Colonic mucosa (tissue), 4 donors: ENCODE data around the gene GARIN5A. TPM values are rescaled to one million over a fixed set of nuclear protein-coding genes. Genes with fewer than 3 reads are reported as not detected.

Source experiments
- DNase-seq: peaks from one replicate; pipeline ENCODE4 v3.0.0-alpha.2; 2020
- H3K27ac ChIP-seq: fragments of 200-600 bp; one replicate; pipeline ENCODE4 v1.8.0; 2021
- H3K27me3 ChIP-seq: fragments of 200-600 bp; one replicate; pipeline ENCODE4 v1.8.0; 2021
- H3K36me3 ChIP-seq: fragments of 200-600 bp; one replicate; pipeline ENCODE4 v1.8.0; 2021
- H3K4me1 ChIP-seq: fragments of 200-600 bp; one replicate; pipeline ENCODE4 v1.8.0; 2021; ENCODE audit warnings: mild to moderate bottlenecking
- H3K4me3 ChIP-seq: fragments of 200-600 bp; one replicate; pipeline ENCODE4 v1.8.0; 2021
- H3K9ac ChIP-seq, 2 donors: one replicate each; pipeline ENCODE4 v1.7.0; 2013; ENCODE audit warnings: control low read depth in 2 of 2, low read depth in 2 of 2, low read length in 2 of 2
- H3K9me3 ChIP-seq: fragments of 200-600 bp; one replicate; pipeline ENCODE4 v1.8.0; 2021
- intact Hi-C: fragments of 100-400 bp; cut with DNase I; formaldehyde crosslinking; loops from one replicate; pipeline ENCODE4 v1.14.1; 2022
- total RNA-seq, 2 donors: library from RNA; stranded (reverse); fragmentation: NEBNext Ultra II Directional in 1 of 2; extraction: Animal tissue kit (Norgen Biotek cat#: 25700) in 1 of 2; gene quantifications; one replicate each; pipeline ENCODE4 v1.2.1, GENCODE V29; 2021
- TF ChIP-seq, protein P1 (sequence below): fragments of 200-600 bp; IDR thresholded peaks from one replicate; pipeline ENCODE4 v1.8.0; 2022; ENCODE audit warnings: antibody characterized with exemption, mild to moderate bottlenecking
- donor health status: healthy.
- donor health status: DM: no; HTN: no; CAD: no.
- donor health status: DM: no; HTN: no; CAD: no.

The GARIN5A gene
- total RNA-seq, 2 donors from 2014 or later = 2.1 to 4.4 TPM

DNA sequence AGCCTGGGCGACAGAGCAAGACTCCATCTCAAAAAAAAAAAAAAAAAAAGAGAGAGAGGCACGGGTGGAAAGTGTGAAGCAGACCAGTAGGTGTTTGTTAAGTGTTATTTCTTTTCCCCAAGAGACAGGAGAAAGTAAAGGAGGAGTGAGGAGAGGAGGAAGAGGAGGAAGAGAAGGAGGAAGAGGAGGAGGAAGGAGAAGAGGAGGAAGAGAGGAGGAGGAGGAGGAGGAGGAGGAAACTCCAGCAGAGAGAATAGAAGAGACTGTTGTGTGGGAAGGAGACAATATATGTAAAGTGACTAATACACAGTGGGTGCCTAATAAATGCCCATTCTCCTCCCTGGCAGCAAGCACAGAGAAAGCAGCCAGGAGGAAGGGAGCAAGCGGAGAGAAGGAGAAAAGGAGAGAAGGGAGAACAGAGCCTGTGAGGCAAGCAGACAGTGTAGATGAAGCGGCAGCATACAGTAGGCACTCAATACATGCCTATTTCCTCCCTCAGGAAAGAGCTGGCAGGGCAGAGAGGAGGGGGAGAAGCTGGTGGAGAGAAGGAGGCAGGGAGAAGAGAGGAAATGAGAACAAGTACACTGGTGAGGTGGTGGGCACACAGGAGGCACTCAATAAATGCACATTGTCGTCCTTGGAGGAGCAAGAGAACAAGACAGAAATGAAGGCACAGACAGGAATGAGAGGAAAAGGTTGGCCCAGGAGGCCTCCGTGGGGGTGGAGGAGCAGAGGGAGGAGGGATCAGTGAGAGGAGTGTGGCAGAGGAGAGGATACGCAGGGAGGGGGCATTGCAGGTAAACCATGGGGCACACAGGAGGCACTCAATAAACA, 17.8 kb upstream of the GARIN5A start:
- no peak overlapping the region for H3K27ac ChIP-seq
- H3K4me1 ChIP-seq = no peaks in the 10 kb centered on the region
- no peak overlapping the region for H3K9ac ChIP-seq
- H3K9me3 ChIP-seq = no peaks in the 10 kb centered on the region
- intact Hi-C loops = no loop called here
- TF ChIP-seq, protein P1, sequence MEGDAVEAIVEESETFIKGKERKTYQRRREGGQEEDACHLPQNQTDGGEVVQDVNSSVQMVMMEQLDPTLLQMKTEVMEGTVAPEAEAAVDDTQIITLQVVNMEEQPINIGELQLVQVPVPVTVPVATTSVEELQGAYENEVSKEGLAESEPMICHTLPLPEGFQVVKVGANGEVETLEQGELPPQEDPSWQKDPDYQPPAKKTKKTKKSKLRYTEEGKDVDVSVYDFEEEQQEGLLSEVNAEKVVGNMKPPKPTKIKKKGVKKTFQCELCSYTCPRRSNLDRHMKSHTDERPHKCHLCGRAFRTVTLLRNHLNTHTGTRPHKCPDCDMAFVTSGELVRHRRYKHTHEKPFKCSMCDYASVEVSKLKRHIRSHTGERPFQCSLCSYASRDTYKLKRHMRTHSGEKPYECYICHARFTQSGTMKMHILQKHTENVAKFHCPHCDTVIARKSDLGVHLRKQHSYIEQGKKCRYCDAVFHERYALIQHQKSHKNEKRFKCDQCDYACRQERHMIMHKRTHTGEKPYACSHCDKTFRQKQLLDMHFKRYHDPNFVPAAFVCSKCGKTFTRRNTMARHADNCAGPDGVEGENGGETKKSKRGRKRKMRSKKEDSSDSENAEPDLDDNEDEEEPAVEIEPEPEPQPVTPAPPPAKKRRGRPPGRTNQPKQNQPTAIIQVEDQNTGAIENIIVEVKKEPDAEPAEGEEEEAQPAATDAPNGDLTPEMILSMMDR = no peak
- H3K36me3 ChIP-seq = no peaks in the 10 kb centered on the region
- DNase-seq = no peak
- no peak overlapping the region for H3K4me3 ChIP-seq
- H3K27me3 ChIP-seq = no peaks in the 10 kb centered on the region

DNA sequence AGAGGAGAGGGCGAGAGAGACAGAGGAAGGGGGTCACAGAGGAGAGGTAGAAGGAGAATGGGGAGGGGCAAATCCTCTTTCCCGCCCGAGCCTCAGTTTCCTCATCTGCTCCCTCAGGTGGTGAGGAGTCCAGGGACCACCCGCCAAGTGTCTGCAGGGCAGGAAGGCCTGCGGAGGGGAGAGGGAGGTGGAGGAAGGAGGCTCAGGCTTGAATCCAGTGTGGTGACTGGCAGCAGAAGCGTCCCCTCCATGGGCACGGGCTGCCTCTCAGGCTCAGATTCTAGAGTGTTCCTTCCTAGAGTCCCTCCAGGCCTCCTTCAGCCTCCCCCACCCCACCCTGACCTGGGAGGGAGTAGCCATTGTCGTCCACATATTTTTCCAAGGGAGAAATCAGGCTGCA, 16.5 kb upstream of the GARIN5A start:
- intact Hi-C loops = no loop called here
- Histone ChIP-seq H3K4me1 (no peaks in the 10 kb centered on the region), H3K9ac (no peak overlapping the region), H3K27me3 (no peaks in the 10 kb centered on the region), H3K36me3 (no peaks in the 10 kb centered on the region), H3K4me3 (no peak overlapping the region), H3K27ac (no peak overlapping the region), H3K9me3 (no peaks in the 10 kb centered on the region)
- no peak for DNase-seq
- TF ChIP-seq, protein P1 = no peak

DNA sequence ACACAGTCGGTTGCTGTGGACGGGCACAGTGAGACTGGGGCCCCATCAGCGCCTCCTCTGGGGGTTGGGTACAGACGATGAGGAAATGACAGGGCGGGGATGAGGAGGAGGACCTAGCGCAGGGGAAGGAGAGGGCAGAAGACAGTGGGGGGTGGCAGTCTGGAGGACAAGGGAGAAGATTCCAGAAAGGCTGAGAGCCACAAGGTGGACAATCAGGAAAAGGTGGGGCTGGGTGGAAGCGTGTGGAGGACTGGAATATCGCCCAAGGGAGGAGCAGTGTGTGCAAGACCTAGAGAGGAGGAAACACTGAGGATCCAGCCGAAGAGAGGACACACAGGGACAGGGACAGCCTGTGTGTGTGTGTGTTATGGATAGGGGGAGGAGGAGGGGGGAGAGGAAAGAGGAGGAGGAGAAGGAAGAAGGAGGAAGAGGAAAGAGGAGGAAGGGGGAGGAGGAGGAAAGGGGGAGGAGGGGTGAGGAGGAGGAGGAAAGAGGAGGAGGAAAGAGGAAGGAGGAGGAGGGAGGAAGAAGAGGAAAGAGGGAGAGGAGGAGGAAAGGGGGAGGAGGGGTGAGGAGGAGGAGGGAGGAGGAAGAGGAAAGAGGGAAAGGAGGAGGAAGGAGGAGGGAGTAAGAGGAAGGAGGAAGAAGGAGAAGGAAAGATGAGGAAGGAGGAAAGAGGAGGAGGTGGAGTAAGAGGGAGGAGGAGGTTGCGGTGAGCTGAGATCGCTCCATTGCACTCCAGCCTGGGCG, 15.8 kb upstream of the GARIN5A start:
- Histone ChIP-seq H3K36me3 (no peaks in the 10 kb centered on the region), H3K27me3 (no peaks in the 10 kb centered on the region), H3K4me3 (no peak overlapping the region), H3K4me1 (no peaks in the 10 kb centered on the region), H3K9ac (no peak overlapping the region), H3K27ac (no peak overlapping the region), H3K9me3 (no peaks in the 10 kb centered on the region)
- no peak for DNase-seq
- TF ChIP-seq, protein P1 = no peak
- intact Hi-C loops = no loop called here

DNA sequence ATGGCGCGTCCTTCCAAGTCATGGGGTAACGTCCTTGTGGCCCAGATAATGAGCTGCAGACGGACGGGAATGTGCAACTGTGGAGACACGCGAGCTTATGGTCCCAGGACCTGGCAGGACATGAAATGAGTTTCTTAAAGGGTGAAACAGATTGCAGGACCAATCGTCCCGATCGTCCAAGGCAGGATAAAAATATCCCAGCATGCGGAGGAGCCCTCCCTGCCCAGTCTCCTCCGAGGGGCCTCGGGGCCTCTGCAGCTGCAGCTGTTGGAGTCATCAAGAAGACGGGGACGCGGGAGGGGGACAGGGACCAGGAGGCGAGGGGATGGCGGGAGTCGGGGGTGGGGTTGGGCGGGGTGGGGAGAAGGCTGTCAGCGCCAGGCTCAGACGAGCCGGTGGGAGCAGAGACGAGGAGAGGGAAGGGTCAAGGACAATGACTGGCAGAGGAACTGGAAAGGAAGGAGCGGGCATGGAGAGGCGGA, 14.4 kb upstream of the GARIN5A start:
- no peak for DNase-seq
- Histone ChIP-seq H3K4me3 (no peak overlapping the region), H3K36me3 (no peaks in the 10 kb centered on the region)

DNA sequence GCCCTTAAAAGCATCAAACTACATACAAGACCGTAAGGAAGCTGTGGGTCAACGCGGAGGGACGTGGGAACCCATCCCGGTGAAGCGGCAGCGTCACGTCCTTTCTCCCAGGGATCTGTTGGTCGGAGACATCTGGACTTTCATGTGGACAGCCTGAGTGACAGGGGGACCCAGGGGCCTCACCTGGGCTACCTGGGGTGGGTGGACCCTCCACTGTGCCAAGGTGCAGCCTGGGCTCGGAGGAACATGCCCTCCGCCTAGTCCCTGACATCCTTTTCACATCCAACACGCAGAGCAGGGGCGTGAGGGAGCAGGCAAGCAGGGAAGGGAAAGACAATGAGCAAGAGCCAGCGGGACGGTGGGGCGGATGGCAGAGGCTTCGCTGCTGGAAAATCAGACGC, 13.8 kb upstream of the GARIN5A start:
- Histone ChIP-seq H3K9ac (no peak overlapping the region), H3K27ac (no peak overlapping the region), H3K4me3 (no peak overlapping the region), H3K27me3 (no peaks in the 10 kb centered on the region), H3K36me3 (no peaks in the 10 kb centered on the region), H3K4me1 (no peaks in the 10 kb centered on the region), H3K9me3 (no peaks in the 10 kb centered on the region)
- TF ChIP-seq, protein P1 = no peak
- intact Hi-C loops = no loop called here
- DNase-seq = no peak

More for the DNA sequence above, 14.4 kb upstream of the GARIN5A start:
- Histone ChIP-seq H3K27ac (no peak overlapping the region), H3K9ac (no peak overlapping the region), H3K9me3 (no peaks in the 10 kb centered on the region), H3K4me1 (no peaks in the 10 kb centered on the region), H3K27me3 (no peaks in the 10 kb centered on the region)
- TF ChIP-seq, protein P1 = no peak
- intact Hi-C loops = no loop called here
